GM18520 (cell line): ENCODE data around the gene NELFB.

Source experiments
- ATAC-seq: cut with Tn5 transposase; IDR thresholded peaks from one replicate; pipeline ENCODE4 v1.9.1; 2021; ENCODE audit not compliant: unreplicated experiment

The NELFB gene

GRCh38 chr9:137280474-137281344 lies 25.6 kb downstream of the NELFB start:
- ATAC-seq: no peak

DNA sequence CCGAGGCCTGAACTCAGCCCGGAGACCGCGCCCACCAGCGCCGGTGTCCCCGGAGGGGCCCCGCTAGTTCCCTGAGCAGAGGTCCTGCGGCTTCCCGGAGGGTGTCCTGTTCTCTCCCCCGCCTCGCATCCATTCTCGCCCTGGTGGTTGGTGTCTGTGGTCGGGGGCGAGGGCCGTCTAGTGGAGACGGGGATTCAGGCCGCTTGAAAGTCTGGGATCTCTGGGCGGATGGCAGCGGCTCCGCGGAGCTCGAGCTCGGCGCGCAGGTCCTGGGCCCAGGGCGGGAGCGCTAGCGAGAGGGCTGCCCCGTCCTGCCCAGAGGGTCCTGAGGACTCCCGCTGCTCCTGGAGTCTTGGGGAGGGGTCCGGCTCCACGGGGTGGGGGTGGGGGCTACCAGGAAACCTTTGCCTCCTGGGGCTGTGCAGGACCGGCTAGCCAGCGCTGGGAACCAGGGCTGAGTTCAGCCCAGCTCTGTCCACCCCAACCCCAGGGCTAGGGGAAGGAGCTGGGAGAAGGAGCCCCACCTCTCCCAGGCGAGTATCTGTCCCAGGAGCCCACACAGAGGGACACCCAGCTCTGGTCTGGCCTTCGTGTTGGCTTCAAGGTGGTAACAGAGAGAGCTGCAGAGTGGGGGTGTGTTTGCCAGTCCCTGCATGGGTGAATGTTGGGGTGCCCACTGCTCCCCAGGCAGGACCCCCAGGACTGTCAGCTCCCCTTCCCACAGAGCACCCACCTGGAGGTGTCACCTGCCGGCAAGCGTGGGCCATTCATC lies 26.4 kb downstream of the NELFB start:
- ATAC-seq: no peak

DNA sequence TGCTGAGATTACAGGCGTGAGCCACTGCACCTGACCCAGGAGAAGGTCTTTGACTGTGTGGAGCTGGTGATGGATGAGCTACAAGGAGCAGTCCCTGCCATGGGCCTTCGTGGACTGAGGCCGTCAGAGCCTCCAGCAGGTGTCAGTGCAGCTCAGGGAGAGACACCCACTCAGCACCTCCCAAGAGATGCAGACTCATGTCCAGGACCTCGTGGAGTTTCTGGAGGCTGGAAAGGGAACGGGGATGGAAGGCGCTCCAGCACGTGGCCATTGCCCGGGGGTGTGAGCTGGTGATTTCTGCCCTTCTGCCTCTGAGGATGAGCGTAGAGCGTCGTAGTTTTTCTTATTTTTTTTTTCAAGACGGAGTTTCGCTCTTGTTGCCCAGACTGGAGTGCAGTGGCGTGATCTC lies 31.9 kb downstream of the NELFB start:
- no peak for ATAC-seq

GRCh38 chr9:137293094-137293481 lies 38.0 kb downstream of the NELFB start:
- ATAC-seq: no peak

DNA sequence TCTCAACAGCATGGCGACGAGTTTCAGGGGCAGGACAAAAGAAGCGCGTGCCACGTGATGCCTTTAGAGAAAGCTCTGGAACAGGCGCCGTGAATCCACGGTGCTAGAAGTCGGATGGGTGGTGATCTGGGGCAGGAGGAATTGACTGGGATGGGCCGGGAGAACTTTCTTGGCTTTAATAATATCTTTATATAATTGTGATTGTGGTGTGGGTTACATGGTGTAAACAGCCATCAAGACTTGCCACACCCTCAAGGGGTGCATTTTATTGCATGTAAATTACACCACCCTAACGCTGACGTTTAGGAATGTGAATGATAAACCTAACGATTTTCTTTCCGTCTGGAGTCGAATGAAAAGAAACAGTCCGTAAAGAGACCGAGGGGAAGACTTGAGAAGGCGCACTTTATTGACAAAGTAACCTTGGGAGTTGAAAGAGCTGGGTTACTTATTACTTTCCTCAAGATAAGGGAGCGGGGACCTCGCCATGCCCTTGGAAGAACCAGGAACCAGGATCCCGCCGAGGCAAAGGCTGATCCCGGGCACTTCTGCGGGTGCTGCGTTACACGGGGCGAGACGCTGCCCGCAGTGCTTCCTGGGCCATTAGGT lies 38.5 kb downstream of the NELFB start:
- ATAC-seq: no peak

DNA sequence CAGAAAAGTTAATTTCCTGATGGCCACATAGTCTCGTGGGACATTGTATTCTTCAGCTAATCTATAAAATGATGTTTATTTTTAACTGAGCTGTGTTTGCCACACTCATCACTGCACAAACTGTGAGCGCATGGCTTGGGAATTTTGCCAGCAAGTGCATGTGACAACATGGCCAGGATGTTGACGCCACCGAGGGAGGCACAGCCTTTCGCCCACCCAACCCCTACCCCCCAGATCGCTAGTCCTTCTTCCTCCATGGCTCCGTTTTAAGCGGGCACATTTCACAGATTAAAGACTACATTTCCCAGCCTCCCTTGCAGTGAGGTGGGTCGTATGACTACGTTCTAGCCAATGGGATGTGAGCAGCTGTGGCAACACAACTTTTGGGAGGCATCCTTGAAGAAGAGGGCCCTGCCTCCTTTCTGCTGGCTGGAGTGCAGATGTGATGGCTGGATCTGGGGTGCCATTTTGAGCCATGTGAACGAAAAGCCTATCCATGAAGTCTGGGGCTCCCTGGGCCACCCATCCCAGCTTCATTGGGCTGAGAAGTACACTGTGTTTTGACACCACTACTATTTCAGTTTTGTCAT lies 39.1 kb downstream of the NELFB start:
- ATAC-seq: no peak

GRCh38 chr9:137294681-137295237 lies 39.6 kb downstream of the NELFB start:
- ATAC-seq: no peak

- ATAC-seq: no peak
Measured at GRCh38 chr9:137295238-137295811, 40.2 kb downstream of the NELFB start.

GRCh38 chr9:137295849-137296669 lies 40.9 kb downstream of the NELFB start:
- ATAC-seq: no peak

DNA sequence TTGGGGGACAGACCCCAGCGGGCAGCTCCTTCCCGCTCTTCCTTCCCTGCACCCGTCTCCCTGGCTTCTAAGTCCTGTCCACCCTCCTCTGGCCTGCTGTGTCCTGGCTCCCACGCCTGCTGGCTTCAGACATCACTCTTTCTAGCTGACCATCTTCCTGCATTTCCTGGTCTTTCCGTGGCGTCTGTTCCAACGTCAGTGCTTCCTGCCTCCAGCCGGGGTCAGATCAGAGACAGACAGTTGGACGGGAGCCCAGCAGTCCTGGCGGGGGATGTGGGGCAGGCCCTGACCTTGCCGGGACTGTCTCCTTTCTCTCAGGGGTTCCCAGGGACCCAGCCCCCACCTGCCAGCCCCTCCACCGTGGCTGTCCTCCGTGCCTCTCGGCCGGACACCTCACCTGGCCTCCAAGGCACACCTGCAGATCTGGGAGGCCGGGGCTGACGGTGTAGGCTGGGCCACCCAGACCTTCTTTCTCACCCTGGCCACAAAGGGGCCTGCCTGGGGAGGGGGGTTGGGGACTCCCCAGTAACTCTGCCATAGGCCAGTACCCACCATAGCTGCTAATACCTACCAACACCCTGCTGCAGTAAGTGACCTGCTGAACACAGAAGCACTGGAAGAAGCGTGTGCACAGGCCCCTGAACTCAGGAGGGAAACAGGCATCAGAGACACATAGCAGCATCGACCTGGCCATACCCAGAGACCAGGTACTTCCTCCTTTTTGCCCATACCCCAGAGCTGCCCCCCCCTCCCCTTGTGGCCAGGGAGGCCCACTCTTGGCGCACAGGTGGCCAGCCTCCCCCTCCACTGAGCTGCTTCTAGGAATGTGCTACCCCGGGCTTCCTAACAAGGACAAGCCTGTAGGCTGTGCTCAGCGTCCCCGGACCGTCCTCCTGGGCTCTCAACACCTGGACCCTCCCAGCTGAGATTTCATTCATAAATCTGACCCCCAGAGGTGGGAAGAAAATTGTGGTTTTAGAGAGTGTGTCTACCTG lies 41.8 kb downstream of the NELFB start:
- no peak for ATAC-seq

- no peak for ATAC-seq
Measured at GRCh38 chr9:137297966-137298365, 42.8 kb downstream of the NELFB start.

DNA sequence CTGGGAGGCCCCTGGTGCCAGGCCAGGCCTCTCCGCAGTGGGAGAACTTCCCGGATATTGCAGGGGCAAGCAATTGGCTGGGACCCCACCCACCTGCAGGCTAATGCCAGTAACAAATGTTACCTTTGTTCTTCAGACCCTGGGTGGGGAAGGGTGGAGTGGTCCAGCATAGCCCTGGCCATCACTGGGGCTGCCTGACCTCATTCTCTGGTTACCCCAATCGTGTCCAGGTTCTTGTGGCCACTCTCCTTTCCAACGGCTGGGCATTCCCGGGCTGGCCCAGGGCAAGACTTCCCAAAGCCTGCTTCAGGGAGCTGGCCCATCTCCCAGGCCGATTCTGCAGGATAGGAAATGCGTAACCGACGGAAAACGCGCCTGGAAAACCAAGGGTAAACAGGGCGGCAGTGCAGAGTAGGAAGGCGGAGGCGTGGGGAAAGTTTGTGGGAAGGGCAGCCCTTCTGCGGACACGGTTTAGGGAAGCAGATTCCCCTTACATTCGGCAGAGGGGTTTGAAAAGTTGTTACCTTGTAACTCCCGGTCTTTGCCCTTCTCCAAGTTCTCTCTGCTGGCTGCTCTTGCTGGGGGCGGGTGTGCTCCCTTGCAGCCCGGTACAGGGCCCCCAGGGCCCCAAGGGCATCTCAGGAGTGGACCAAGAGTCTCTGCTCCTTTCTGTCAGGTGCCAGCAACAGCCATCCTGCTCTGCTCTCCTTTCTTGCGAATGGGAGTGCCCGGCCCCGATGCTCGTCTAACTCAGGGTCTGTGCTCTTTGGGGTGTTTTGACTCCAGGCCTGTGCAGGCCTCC lies 43.5 kb downstream of the NELFB start:
- no peak for ATAC-seq

DNA sequence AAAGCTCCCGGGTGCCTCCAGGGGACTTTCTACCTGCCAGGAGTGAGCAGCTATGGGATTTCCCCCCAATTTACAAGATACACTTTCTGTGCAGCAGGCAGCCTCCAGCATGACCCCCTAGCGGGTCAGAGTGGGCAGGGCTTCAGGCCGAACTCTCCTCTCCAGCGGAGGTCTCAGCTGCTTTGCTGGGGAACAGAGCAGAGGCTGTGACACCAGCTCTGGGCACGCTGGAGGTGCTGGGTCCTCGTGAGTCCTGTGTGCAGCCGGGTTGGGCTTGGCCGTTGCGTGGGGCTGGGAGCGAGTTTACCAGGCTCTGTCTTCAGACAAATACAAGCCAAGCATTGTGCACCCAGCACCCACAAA lies 44.1 kb downstream of the NELFB start:
- no peak for ATAC-seq

- no peak for ATAC-seq
Measured at GRCh38 chr9:137299938-137300337, 44.8 kb downstream of the NELFB start.

DNA sequence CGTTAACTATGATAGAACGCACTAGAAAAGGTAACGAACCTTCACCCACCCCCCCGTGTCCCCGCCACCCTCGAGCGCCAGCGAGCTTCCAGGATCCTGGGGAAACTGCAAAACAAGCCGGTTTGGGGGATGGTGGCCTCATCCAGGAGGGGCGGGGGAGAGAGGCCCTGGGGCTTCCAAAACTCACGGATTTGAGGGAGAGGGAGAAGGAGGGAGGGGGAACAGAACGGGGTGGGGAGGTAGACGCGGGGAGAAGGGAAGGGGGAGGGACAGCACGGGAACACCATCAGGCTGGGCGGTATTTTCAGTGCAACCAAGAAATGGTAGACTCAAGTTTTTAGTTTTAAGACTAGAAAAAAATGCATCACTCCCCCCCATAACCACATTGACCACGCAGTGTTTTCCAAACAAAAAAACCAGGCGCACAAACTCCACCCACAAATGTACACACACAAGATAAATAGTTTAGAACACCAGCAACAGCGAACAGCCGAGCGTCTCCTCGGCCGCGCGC lies 45.5 kb downstream of the NELFB start:
- ATAC-seq: no peak

GRCh38 chr9:137301081-137301947 lies 46.2 kb downstream of the NELFB start:
- no peak for ATAC-seq

GRCh38 chr9:137302118-137302448 lies 47.0 kb downstream of the NELFB start, which contains the start of gene NRARP:
Gene NRARP, minus strand, starts transcription at chr9:137302271. Its CDS starts 343 bp downstream, at chr9:137301928.
- peak; percentile 68 for ATAC-seq
